HG03060 (cell line): ENCODE measurements around the gene TPT1.
"Not testable (repeated sequence)": the region's sequence is repeated elsewhere in the genome, so short reads cannot be mapped to it uniquely, and the experiment has no call there.

Source experiments
- ATAC-seq: cut with Tn5 transposase; IDR thresholded peaks from one replicate; pipeline ENCODE4 v1.9.1; 2021; ENCODE audit warnings: low read depth, moderate number of reproducible peaks; ENCODE audit not compliant: unreplicated experiment

The TPT1 gene

DNA sequence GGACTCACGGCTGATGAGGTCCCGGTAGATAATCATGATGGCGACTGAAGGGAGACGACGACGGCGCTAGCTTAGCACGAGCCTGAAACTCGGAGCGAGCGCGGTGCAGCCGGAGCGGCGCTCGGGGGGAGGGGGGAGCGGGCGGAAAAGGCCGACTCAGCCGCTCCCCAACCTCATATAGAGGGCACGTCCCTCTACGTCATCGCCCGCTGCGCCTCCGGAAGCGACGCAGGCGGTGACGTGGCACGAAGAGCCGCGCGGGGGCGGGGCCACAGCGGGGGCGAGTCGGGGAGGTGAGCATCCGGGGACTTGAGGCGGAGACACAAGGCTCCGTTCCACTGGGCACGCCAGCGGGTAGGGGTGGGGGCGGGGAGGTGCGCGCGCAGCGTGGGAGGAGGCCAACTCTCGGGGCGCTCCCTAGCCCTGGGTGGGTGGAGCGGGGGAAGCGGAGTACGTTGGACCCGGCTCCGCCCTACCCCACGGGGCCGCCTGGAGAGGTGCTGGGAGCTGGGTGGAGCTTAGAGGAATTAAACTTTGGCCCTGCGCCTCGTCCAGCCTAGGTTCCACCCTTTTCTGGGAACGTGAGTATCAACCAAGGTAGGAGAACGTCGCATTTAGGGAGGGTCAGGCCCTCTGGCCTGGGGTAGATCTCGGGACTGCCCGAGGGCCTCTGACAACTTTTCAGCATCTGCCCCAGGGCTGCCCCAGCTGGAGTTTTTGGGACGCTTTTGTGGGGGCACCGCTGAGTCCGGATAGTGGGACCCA lies at the start of gene TPT1:
TPT1 (minus strand) TSS at position 150 of the 765 bp plus-strand sequence; CDS start at position 36, 114 bp downstream.
- ATAC-seq = peak; percentile 61

- not testable (repeated sequence) for ATAC-seq
These were observed 49.4 kb upstream of the TPT1 start for GRCh38 chr13:45390348-45390747.

GRCh38 chr13:45388664-45389063 lies 47.7 kb upstream of the TPT1 start:
- no peak for ATAC-seq

DNA sequence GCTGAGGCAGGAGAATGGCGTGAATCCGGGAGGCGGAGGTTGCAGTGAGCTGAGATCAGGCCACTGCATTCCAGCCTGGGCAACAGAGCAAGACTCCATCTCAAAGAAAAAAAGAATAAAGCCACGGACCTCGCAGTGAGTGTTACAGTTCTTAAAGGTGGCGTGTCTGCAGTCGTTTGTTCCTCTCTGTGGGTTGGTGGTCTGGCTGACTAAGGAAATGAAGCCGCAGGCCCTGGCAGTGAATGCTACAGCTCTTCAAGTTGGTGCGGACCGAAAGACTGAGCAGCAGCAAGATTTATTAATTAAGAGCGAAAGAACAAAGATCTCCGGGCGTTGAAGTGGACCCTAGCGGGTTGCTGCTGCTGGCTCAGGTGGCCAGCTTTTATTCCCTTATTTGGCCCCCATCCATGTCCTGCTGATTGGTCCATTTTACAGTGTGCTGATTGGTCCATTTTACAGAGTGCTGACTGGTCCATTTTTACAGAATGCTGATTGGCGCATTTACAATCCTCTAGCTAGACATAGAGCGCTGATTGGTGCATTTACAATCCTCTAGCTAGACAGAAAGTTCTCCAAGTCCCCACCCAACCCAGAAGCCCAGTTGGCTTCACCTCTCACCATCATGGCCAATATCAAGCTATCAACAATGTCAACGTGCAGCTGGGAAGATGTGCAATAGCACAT lies 46.1 kb upstream of the TPT1 start:
- ATAC-seq = not testable (repeated sequence)

DNA sequence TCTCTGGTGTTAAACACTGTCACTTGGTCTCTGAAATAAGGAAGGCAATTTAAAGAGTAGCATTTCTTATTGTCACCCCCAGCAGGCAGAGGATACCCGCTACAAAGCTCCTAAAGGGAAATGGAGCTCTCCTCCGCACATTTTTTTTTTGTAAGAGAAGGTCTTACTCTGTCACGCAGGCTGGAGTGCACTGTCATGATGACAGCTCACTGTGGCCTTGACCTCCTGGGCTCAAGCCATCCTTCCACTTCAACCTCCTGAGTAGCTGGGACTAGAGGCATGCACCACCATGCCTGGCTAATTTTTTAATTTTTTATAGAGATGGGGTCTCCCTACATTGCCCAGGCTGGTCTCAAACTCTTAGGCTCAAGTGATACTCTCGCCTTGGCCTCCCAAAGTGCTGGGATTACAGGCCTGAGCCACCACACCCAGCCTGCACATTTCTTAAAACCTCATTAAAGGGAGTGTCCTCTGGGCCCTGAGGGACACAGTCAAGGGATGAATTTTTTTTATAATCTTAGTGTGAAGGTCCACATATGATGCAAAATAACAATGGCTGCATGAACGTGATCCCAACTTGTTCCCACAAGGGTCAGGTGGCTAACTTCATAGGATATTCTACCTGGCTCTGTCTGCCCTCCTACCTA lies 45.0 kb upstream of the TPT1 start:
- no peak for ATAC-seq

- no peak for ATAC-seq
These were observed 44.3 kb upstream of the TPT1 start for GRCh38 chr13:45385320-45385719.

DNA sequence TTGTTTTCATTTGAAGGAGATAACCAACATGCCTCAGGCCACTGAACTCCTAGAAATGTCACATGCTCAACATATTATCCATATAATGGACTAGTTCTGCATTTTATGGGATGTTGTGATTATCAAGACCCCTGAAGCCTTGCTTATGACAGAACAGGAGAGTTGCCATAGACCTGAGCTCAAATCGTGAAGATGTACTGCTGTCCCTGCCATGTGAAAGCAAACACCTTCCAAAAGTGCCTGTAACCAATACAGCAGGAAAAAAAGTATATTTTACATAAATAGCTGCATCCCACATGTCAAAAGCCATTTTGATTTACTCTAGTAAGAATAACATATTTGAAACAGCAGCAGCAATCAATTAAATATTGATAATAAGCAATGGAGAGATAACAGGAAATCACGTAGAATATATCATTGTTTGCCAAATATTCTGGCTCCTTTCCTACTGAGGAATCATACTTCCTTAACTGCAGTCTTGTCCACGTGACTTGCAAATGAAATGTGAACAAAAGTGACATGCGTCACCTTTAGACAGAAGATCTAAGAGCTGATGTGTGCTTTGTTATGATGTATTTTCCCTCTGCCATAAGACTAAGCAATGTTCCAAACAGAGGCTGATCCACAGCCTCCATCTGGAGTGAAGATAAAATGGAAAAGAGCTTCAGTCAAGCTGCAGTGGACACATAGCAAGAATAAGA lies 43.6 kb upstream of the TPT1 start:
- no peak for ATAC-seq

DNA sequence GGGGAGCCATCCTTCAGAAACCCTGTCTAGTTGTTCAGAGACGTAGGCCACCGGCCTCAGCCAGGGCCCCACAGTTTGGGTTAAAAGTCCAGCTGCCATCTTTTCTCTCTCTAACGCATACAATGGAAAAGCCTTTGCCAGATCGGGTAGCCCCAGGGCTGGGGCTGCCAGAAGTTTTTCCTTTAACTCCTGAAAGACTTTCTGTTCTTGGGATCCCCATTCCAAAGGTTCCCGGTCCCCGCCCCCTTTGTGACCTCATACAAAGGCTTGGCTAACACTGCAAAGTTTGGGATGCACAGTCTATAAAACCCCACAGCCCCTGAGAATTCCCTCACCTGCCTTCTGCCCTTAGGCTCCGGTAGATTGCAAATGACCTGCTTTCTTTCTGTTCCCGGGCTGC lies 41.8 kb upstream of the TPT1 start:
- ATAC-seq = not testable (repeated sequence)

DNA sequence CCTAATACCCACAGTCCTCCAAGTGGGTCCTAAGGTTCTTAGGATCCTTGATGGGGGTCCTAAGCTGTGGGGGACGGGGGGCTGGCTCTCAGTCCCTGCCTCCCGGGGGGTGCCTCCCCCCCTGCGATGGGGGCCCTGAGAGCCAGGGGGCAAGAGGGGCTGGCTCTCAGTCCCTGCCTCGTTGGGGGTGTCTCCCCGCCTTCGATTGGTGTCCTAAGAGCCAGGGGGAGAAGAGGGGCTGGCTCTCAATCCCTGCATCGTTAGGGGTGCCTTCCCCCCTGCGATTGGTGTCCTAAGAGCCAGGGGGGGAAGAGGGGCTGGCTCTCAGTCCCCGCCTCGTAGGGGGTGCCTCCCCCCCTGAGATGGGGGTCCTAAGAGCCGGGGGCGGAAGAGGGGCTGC lies 40.2 kb upstream of the TPT1 start:
- no peak for ATAC-seq

DNA sequence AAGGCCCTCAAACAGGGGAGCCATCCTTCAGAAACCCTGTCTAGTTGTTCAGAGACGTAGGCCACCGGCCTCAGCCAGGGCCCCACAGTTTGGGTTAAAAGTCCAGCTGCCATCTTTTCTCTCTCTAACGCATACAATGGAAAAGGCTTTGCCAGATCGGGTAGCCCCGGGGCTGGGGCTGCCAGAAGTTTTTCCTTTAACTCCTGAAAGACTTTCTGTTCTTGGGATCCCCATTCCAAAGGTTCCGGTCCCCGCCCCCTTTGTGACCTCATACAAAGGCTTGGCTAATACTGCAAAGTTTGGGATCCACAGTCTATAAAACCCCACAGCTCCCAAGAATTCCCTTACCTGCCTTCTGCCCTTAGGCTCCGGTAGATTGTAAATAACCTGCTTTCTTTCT lies 39.7 kb upstream of the TPT1 start:
- ATAC-seq = not testable (repeated sequence)

DNA sequence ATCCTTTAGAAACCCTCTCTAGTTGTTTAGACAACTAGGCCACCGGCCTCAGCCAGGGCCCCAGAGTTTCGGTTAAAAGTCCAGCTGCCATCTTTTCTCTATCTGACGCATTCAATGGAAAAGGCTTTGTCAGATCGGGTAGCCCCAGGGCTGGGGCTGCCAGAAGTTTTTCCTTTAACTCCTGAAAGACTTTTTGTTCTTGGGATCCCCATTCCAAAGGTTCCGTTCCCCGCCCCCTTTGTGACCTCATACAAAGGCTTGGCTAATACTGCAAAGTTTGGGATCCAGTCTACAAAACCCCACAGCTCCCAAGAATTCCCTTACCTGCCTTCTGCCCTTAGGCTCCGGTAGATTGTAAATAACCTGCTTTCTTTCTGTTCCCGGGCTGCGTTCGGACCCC lies 38.5 kb upstream of the TPT1 start:
- ATAC-seq = not testable (repeated sequence)

DNA sequence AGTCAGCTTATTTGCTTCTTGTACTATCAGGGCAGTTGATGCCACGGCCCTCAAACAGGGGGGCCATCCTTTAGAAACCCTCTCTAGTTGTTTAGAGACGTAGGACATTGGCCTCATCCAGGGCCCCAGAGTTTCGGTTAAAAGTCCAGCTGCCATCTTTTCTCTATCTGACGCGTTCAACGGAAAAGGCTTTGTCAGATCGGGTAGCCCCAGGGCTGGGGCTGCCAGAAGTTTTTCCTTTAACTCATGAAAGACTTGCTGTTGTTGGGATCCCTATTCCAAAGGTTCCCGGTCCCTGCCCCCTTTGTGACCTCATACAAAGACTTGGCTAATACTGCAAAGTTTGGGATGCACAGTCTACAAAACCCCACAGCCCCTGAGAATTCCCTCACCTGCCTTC lies 37.8 kb upstream of the TPT1 start:
- not testable (repeated sequence) for ATAC-seq

GRCh38 chr13:45377314-45377713 lies 36.3 kb upstream of the TPT1 start:
- not testable (repeated sequence) for ATAC-seq

DNA sequence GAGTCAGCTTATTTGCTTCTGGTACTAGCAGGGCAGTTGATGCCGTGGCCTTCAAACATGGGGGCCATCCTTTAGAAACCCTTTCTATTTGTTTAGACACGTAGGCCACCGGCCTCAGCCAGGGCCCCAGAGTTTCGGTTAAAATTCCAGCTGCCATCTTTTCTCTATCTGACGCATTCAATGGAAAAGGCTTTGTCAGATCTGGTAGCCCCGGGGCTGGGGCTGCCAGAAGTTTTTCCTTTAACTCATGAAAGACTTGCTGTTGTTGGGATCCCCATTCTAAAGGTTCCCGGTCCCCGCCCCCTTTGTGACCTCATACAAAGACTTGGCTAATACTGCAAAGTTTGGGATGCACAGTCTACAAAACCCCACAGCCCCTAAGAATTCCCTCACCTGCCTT lies 35.7 kb upstream of the TPT1 start:
- ATAC-seq = not testable (repeated sequence)

- ATAC-seq = no peak
These were observed 33.9 kb upstream of the TPT1 start for GRCh38 chr13:45374917-45375316.

DNA sequence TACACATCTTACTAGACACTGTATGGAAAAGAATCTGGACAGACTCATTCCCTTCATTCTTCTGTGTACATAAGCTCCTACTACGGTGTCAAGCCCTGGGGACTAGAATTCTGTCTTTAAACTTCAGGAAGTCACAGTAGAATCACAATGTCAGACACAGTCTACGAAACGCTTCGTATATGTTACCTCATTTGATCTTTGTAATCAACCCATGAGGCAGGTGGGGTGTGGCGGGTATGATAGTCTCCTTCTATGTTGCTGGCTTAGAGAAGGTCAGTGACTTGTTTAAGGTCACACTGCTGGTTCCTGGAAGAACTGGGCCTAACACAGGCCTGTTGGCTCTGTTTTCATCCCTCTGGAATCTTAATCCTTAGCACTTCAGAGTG lies 32.2 kb upstream of the TPT1 start:
- ATAC-seq = no peak

DNA sequence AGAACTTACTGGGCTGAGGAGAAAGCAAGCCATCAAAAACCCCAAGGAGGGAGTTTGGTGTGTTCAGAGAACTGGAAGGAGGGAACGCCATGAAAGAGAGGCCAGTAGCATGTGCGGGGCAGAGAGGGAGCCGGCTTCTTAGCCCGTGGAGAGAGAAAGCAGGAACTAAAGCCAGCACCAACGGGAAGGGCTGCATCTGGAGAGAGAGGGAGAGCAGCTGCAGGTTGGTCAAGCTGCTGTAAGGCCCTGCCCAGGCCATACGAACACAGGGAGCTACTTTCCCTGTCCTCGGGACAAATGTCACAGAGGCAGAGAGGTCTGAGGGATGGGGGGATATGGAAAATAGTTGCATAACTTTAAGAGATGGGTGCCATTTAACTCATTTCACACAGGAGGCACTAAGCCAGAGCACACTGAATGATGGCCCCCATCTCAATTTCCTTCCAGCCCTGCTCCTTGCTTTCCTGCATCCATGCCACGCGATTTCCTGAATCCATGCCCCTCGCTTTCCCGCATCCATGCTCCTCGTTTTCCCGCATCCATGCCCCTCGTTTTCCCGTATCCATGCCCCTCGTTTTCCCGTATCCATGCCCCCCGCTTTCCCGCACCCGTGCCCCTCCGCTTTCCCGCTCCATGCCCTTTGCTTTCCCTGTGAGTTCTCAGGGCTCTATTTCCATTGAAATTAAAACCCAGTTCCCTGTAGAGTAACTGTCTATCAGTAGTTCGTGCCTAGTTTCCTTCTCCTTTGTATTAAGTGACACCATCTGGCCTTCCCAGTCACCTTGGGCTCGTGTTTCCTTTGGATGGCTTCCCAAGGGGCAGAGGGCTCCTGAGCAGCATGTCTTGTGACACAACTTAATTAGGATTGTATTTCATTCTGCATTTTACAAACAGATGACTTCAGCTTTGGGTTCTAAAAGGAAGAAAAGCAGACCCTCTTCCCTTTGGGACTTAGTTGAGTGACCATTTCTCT lies 31.5 kb upstream of the TPT1 start:
- no peak for ATAC-seq

- ATAC-seq = no peak
These were observed 30.0 kb upstream of the TPT1 start for GRCh38 chr13:45370922-45371406.

DNA sequence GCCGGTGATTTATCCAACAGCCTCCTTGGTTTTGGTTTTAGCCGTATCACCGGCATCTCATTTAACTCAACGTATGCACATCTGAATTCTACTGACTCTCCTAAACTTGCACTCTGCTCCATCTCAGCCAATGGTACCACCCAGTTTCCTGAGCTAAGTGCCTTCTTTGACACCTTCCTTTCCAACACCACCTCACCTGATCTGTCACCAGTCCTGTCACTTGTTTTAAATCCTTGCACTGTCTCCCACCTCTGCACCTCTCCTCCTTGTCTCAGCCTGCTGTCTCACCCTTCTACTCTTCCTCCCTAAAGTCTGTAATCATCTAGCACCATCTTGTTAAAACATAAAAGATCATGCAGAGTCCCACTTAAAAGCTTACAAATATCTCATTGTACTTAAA lies 28.1 kb upstream of the TPT1 start:
- ATAC-seq = no peak

GRCh38 chr13:45368571-45368970 lies 27.6 kb upstream of the TPT1 start:
- no peak for ATAC-seq
